Transverse colon (tissue), 4 donors: ENCODE results near the gene MFAP3L. TPM values are rescaled to one million over a fixed set of nuclear protein-coding genes. Genes with fewer than 3 reads are reported as not detected.

Experiments used
- DNase-seq: peaks from one replicate; pipeline ENCODE4 v3.0.0-alpha.2; 2019
- H3K27ac ChIP-seq, 4 donors: fragments of 200-600 bp; sonication (generic); 2 replicates each; pipeline ENCODE4 v1.5.1; 2016 to 2018; ENCODE audit warnings: inconsistent platforms in 4 of 4
- H3K27me3 ChIP-seq: fragments of 200-600 bp; sonication (generic); 2 replicates; pipeline ENCODE4 v1.5.1; 2017; ENCODE audit warnings: inconsistent platforms
- H3K36me3 ChIP-seq, 4 donors: fragments of 200-600 bp; sonication (generic); 2 replicates each; pipeline ENCODE4 v1.5.1; 2017 to 2019; ENCODE audit warnings: inconsistent platforms in 4 of 4
- H3K4me1 ChIP-seq, 4 donors: fragments of 200-600 bp; sonication (generic); 2 replicates each; pipeline ENCODE4 v1.5.1; 2017 to 2020; ENCODE audit warnings: inconsistent platforms in 4 of 4
- H3K4me3 ChIP-seq, 4 donors: fragments of 200-600 bp; sonication (generic); 1 replicate in 1 of 4; 2 replicates in 3 of 4; pipeline versions ENCODE4 v1.5.1 to v1.6.1; 2017 to 2019; ENCODE audit warnings: inconsistent platforms in 4 of 4
- H3K9me3 ChIP-seq, 2 donors: fragments of 200-600 bp; sonication (generic); 2 replicates each; pipeline ENCODE4 v1.5.1; 2017 to 2019; ENCODE audit warnings: inconsistent platforms in 2 of 2
- CTCF ChIP-seq, 5 experiments: fragments of 200-600 bp in 3 of 5; fragments of 450-650 bp in 2 of 5; sonication (generic) in 3 of 5; IDR thresholded peaks; 1 replicate in 2 of 5; 2 replicates in 3 of 5; pipeline ENCODE4 v1.5.1; 2016 to 2017; ENCODE audit warnings: antibody characterized with exemption in 5 of 5, inconsistent platforms in 3 of 5, mild to moderate bottlenecking in 2 of 5, moderate library complexity in 1 of 5
- EP300 ChIP-seq: sonication (generic); formaldehyde crosslinking; IDR thresholded peaks from one replicate; pipeline ENCODE4 v1.6.1; 2017; ENCODE audit warnings: antibody characterized with exemption, low read depth
- POLR2A ChIP-seq: fragments of 450-650 bp; IDR thresholded peaks from one replicate; pipeline ENCODE4 v1.6.1; 2016; ENCODE audit warnings: antibody characterized with exemption, mild to moderate bottlenecking, moderate library complexity
- POLR2AphosphoS5 ChIP-seq, 3 donors: sonication (generic); formaldehyde crosslinking; IDR thresholded peaks; one replicate each; pipeline ENCODE4 v1.6.1; 2016; ENCODE audit warnings: antibody characterized with exemption in 3 of 3
- WGBS, 2 donors: methylation state at CpG; one replicate each; pipeline ENCODE4 v1.1.5; 2018; ENCODE audit warnings: low coverage in 1 of 2; 5-methylcytosine and 5-hydroxymethylcytosine counted together
- in situ Hi-C, 4 donors: fragments of 200-750 bp; cut with MboI; loops; one replicate each; pipeline versions ENCODE4 v1.15.0 to v1.15.1; 2017; ENCODE audit warnings: low sequenced_read_pairs in 3 of 4, low pct_ligation_motif_present in 1 of 4, low pct_unique_long_range_greater_than_20kb in 1 of 4
- intact Hi-C: fragments of 100-400 bp; cut with DNase I; formaldehyde crosslinking; loops from one replicate; pipeline ENCODE4 v1.15.1; 2023; ENCODE audit warnings: low total_unique reads
- total RNA-seq, 4 donors: library from RNA; depleted of rRNA; stranded (reverse); fragments of >200 nt; gene quantifications; one replicate each; pipeline ENCODE4 v1.1.0, GENCODE V29; 2016

The MFAP3L gene
- total RNA-seq, 4 donors from 2014 or later: 0.60 to 25.4 (median 3.6) TPM

GRCh38 chr4:170004651-170005295, 21.4 kb downstream of the MFAP3L start:
- Histone ChIP-seq H3K36me3 (no peaks in the 10 kb centered on the region), H3K9me3 (no peaks in the 10 kb centered on the region), H3K4me3 (no peak overlapping the region), H3K27ac (no peak overlapping the region), H3K4me1 (no peaks in the 10 kb centered on the region), H3K27me3 (no peaks in the 10 kb centered on the region)
- DNase-seq: no peak
- in situ Hi-C loops (no loop called here), intact Hi-C loops (no loop called here)
- WGBS, 2 donors: 69 to 83% methylated on average over 5 of the region's 5 CpGs
- no peak for TF ChIP-seq POLR2AphosphoS5 (IDR thresholded peaks at IDR 0.05)

DNA sequence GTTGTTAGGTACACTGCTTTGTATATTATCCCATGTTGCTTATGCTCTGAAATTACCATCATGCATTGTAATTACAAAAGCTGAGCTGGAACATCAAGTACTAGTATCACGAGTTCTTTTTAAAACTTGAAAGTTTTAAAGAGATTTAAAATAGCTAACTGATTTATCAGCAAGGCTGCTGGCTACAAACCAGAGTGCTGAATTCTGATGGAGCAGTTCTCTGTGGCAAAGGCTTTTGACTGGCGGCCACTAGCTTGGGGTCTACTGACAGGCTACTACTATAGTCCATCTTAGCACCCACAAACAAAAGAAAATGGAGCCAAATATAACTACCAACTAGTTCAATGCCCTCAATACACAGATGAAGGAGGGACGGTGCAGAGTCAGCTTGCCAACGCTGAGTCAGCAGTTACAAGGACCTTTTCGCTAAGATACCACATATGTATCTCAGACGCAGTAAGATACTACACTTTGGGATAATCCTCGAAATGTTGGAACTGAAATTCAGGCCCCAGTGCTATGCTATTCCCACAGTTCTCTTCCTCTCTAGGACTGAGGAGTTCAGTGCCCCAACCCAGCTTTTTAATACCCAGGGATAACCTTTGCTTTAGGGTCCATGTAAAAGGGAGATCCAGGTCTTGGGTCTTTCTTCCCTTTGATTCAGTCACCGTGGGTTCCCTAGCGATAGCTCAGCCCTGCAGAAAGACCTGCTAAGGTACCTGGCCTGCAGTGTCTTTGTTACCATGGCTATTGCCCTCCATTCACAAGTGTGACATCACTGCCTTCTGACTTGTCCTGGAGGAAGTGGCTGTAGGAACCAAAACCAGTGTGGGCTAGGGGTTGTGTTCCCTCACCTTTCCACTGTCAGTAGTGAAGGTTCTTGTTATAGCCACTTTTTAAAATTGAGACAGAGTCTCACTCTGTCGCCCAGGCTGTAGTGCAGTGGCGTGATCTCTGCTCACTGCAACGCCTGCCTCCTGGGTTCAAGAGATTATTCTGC, 22.8 kb downstream of the MFAP3L start:
- no peak for DNase-seq
- H3K36me3 ChIP-seq: no peaks in the 10 kb centered on the region
- no peaks in the 10 kb centered on the region for H3K9me3 ChIP-seq
- H3K27me3 ChIP-seq: no peaks in the 10 kb centered on the region
- no peaks in the 10 kb centered on the region for H3K4me1 ChIP-seq
- 90 to 93% methylated on average over 5 to 12 of the region's 12 CpGs for WGBS, 2 donors
- no peak overlapping the region for H3K27ac ChIP-seq
- TF ChIP-seq CTCF (IDR thresholded peaks at IDR 0.05) (no peak), POLR2A (no peak), EP300 (no peak), POLR2AphosphoS5 (IDR thresholded peaks at IDR 0.05) (no peak)
- H3K4me3 ChIP-seq: no peak overlapping the region
- in situ Hi-C loops: no loop called here
- intact Hi-C loops: no loop called here

DNA sequence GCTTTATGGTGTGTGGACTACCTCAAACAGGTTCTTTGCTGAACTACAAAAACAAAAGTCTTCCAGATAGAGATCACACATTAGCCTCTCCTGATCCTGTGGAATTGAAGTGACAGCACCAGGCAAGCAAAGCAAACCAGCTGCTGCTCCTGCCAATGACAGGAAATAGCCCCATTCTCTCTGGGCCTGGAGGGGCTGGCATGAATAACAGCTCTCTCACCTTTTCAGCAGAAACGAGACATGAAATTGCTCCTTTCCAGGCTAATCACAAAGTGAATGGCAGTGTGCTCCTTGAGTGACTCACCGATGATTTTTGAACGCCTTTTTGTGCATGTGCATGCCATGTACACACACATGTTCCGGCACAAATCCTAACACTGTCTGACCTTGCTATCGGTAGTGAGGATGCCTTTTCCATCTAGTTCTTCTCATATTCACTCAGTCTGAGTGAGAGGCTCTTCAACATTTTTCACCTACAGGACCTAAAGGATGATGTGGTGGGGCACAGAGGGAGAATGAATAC, 24.4 kb downstream of the MFAP3L start:
- Histone ChIP-seq H3K27ac (no peak overlapping the region), H3K36me3 (no peaks in the 10 kb centered on the region), H3K9me3 (no peaks in the 10 kb centered on the region), H3K4me1 (no peaks in the 10 kb centered on the region), H3K4me3 (no peak overlapping the region), H3K27me3 (no peaks in the 10 kb centered on the region)
- WGBS, 2 donors: 79 to 87% methylated on average over 3 to 5 of the region's 5 CpGs
- intact Hi-C loops (no loop called here), in situ Hi-C loops (no loop called here)
- TF ChIP-seq CTCF (IDR thresholded peaks at IDR 0.05) (no peak), POLR2A (no peak), EP300 (no peak), POLR2AphosphoS5 (IDR thresholded peaks at IDR 0.05) (no peak)
- no peak for DNase-seq

- no peak for DNase-seq
- no peak overlapping the region for H3K27ac ChIP-seq
- in situ Hi-C loops: no loop called here
- no peaks in the 10 kb centered on the region for H3K36me3 ChIP-seq
- no peak for TF ChIP-seq CTCF (IDR thresholded peaks at IDR 0.05)
- TF ChIP-seq POLR2A: no peak
- TF ChIP-seq EP300: no peak
- H3K27me3 ChIP-seq: no peaks in the 10 kb centered on the region
- 56 to 72% methylated on average over 3 of the region's 3 CpGs for WGBS, 2 donors
- H3K9me3 ChIP-seq: no peaks in the 10 kb centered on the region
- intact Hi-C loops: no loop called here
- H3K4me3 ChIP-seq: no peak overlapping the region
- no peaks in the 10 kb centered on the region for H3K4me1 ChIP-seq
These were observed 25.0 kb downstream of the MFAP3L start for GRCh38 chr4:170001011-170001744.
